GM23248 (cell line): ENCODE measurements around the gene NHLRC3. TPM values are rescaled to one million over a fixed set of nuclear protein-coding genes. Genes with fewer than 3 reads are reported as not detected.

Experiments
- DNase-seq: peaks from one replicate; pipeline ENCODE4 v3.0.0-alpha.2; 2015
- H2AFZ ChIP-seq: fragments of 200-600 bp; sonication (generic); 2 replicates; pipeline ENCODE4 v1.6.1; 2016; ENCODE audit warnings: antibody characterized with exemption
- H3F3A ChIP-seq: fragments of 200-600 bp; sonication (generic); 2 replicates; pipeline ENCODE4 v1.6.1; 2016; ENCODE audit warnings: mild to moderate bottlenecking, antibody characterized with exemption, mixed run types; ENCODE audit not compliant: insufficient read depth
- H3K27ac ChIP-seq: fragments of 200-600 bp; sonication (generic); 2 replicates; pipeline ENCODE4 v1.5.1; 2016; ENCODE audit warnings: mild to moderate bottlenecking
- H3K27me3 ChIP-seq: fragments of 200-600 bp; sonication (generic); replicated peaks from 2 replicates; pipeline ENCODE4 v1.6.1; 2016; ENCODE audit warnings: mild to moderate bottlenecking; ENCODE audit not compliant: insufficient read depth
- H3K36me3 ChIP-seq: fragments of 200-600 bp; sonication (generic); 2 replicates; pipeline ENCODE4 v1.6.1; 2016; ENCODE audit warnings: low read depth, mild to moderate bottlenecking
- H3K4me1 ChIP-seq: fragments of 200-600 bp; sonication (generic); 2 replicates; pipeline ENCODE4 v1.6.1; 2016; ENCODE audit warnings: mild to moderate bottlenecking; ENCODE audit not compliant: insufficient read depth
- H3K4me2 ChIP-seq: fragments of 200-600 bp; sonication (generic); one replicate; pipeline ENCODE4 v1.6.1; 2016; ENCODE audit warnings: mild to moderate bottlenecking; ENCODE audit not compliant: unreplicated experiment
- H3K4me3 ChIP-seq: fragments of 200-600 bp; sonication (generic); 2 replicates; pipeline ENCODE4 v1.5.1; 2016; ENCODE audit warnings: mild to moderate bottlenecking
- H3K79me2 ChIP-seq: fragments of 200-600 bp; sonication (generic); 2 replicates; pipeline ENCODE4 v1.6.1; 2016; ENCODE audit warnings: mild to moderate bottlenecking; ENCODE audit not compliant: insufficient read depth
- H3K9ac ChIP-seq: fragments of 200-600 bp; sonication (generic); 2 replicates; pipeline ENCODE4 v1.6.1; 2016; ENCODE audit warnings: mild to moderate bottlenecking
- H3K9me2 ChIP-seq: fragments of 200-600 bp; sonication (generic); 2 replicates; pipeline ENCODE4 v1.6.1; 2016; ENCODE audit warnings: mixed run types, mild to moderate bottlenecking, moderate library complexity; ENCODE audit not compliant: insufficient read depth
- H3K9me3 ChIP-seq: fragments of 200-600 bp; sonication (generic); one replicate; pipeline ENCODE4 v1.6.1; 2017; ENCODE audit warnings: low read depth
- H4K20me1 ChIP-seq: fragments of 200-600 bp; sonication (generic); 2 replicates; pipeline ENCODE4 v1.6.0; 2016; ENCODE audit not compliant: insufficient read depth
- EZH2 ChIP-seq: fragments of 200-600 bp; sonication (generic); IDR thresholded peaks from 2 replicates; pipeline ENCODE4 v1.6.1; 2018; ENCODE audit warnings: antibody characterized with exemption, mild to moderate bottlenecking; ENCODE audit not compliant: insufficient read depth, poor library complexity, severe bottlenecking
- EZH2phosphoT487 ChIP-seq: fragments of 200-600 bp; sonication (generic); IDR thresholded peaks from 2 replicates; pipeline ENCODE4 v1.6.1; 2018; ENCODE audit warnings: antibody characterized with exemption, moderate library complexity, mild to moderate bottlenecking, low read depth; ENCODE audit not compliant: insufficient read depth
- WGBS, 2 experiments: methylation state at CpG; one replicate each; pipeline ENCODE4 v1.1.6; 2015 to 2017; ENCODE audit warnings: low lambda C conversion rate in 2 of 2, low coverage in 1 of 2; ENCODE audit errors: missing lambda C conversion rate in 2 of 2; 5-methylcytosine and 5-hydroxymethylcytosine counted together
- in situ Hi-C: fragments of 300-500 bp; cut with MboI; formaldehyde crosslinking; loops from 2 replicates; pipeline ENCODE4 v1.15.0; 2020
- polyA plus RNA-seq: library from polyadenylated mRNA; unstranded; fragments of >200 nt; fragmentation: Nextera tagmentation; extraction: Ambion mirVana; gene quantifications from 2 replicates; pipeline ENCODE4 v1.2.1, GENCODE V29; 2016
- total RNA-seq: library from RNA; depleted of rRNA; stranded (reverse); fragments of >200 nt; shearing (Covaris generic); gene quantifications from 2 replicates; pipeline ENCODE4 v1.2.3, GENCODE V29; 2014

The NHLRC3 gene
- total and polyA plus RNA-seq, 2 experiments from 2014 or later = 7.6 to 7.8 TPM

DNA sequence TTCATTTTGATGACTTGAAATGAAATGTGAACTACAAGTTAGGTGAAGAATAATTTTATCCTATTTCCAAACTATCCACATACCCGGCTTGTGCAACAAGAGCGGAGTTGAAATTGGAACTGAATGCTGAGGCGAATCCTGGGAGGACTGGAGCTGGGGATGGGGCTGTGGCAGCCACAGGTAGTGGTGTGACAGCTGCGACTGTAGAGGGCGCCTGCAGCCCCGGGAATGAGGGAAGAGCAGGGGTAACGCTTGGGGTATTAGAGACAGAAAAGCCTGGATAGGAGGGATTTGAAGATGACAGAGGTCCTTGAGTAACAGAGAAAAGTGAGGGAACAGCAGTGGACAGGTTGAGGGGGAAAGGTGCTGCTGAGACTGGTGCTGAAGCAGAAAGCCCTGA is 25.6 kb upstream of the NHLRC3 start:
- 92 to 94% methylated on average over 7 of the region's 7 CpGs for WGBS, 2 experiments
- no peak overlapping the region for H3K27ac ChIP-seq
- H3K9me2 ChIP-seq = no peaks in the 10 kb centered on the region
- no peak for DNase-seq
- no peaks in the 10 kb centered on the region for H3K9me3 ChIP-seq
- no peak overlapping the region for H3K9ac ChIP-seq
- H2AFZ ChIP-seq = no peak overlapping the region
- no peaks in the 10 kb centered on the region for H3F3A ChIP-seq
- in situ Hi-C loops = no loop called here
- no peaks in the 10 kb centered on the region for H4K20me1 ChIP-seq
- TF ChIP-seq EZH2 (no peak), EZH2phosphoT487 (no peak)
- no peaks in the 10 kb centered on the region for H3K79me2 ChIP-seq
- H3K4me3 ChIP-seq = no peak overlapping the region
- H3K4me2 ChIP-seq = no peak overlapping the region
- H3K4me1 ChIP-seq = no peaks in the 10 kb centered on the region
- peaks cover 43% of the 10 kb centered on the region for H3K36me3 ChIP-seq
- H3K27me3 ChIP-seq = no peaks in the 10 kb centered on the region

DNA sequence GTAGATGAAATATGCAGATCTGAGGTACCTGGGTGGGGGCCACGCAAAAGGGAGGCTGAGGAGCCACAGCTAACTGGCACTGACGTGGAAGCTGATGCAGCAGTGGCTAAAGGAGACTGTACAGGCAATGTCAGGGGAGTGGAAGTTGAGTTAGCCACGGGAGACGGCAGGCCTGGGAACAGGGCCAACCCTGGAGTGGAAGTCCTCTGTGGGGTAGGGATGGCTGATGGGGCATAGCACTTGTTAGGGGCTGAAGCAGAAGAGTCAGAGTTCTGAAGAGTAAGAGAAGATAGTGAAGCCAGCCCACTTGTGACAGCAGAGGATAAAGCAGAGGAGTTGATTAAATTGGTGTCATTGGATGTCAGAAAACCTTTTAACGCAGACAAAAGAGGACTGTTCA is 24.8 kb upstream of the NHLRC3 start:
- no peak overlapping the region for H3K4me2 ChIP-seq
- H3K4me3 ChIP-seq = no peak overlapping the region
- no peaks in the 10 kb centered on the region for H3K4me1 ChIP-seq
- TF ChIP-seq EZH2 (no peak), EZH2phosphoT487 (no peak)
- H3K79me2 ChIP-seq = no peaks in the 10 kb centered on the region
- no peaks in the 10 kb centered on the region for H3K9me2 ChIP-seq
- H3K27ac ChIP-seq = no peak overlapping the region
- no peaks in the 10 kb centered on the region for H3K27me3 ChIP-seq
- H3F3A ChIP-seq = no peaks in the 10 kb centered on the region
- no peaks in the 10 kb centered on the region for H4K20me1 ChIP-seq
- no peak overlapping the region for H3K9ac ChIP-seq
- in situ Hi-C loops = no loop called here
- DNase-seq = no peak
- H2AFZ ChIP-seq = no peak overlapping the region
- H3K36me3 ChIP-seq = peaks cover 44% of the 10 kb centered on the region
- 94% methylated on average over 5 of the region's 5 CpGs for WGBS, 2 experiments
- H3K9me3 ChIP-seq = no peaks in the 10 kb centered on the region

DNA sequence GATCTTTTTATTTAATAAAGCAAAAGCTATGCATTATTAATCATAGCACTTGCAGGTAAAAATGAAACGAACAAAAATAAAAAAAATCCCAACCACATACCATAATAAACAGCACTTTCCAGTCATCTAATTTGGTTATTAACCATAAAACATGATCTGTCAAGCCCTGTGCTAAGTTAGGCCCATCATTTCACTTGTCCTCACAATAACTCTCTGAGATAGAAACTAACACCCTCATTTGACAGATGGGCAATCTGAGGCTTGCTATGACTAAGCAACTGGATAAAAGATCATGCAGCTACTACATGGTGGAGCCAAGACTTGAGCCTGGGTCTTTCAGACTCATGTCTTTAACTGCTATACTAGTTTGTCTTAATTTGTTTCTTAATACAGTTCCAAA is 22.2 kb upstream of the NHLRC3 start:
- DNase-seq = no peak
- peaks cover 31% of the 10 kb centered on the region for H3K36me3 ChIP-seq
- no peak overlapping the region for H2AFZ ChIP-seq
- H3K9me3 ChIP-seq = no peaks in the 10 kb centered on the region
- no peak overlapping the region for H3K4me2 ChIP-seq
- H3K4me3 ChIP-seq = no peak overlapping the region
- H4K20me1 ChIP-seq = no peaks in the 10 kb centered on the region
- 98 to 100% methylated on average over 1 of the region's 1 CpG for WGBS, 2 experiments
- no peak for TF ChIP-seq EZH2phosphoT487
- no peak overlapping the region for H3K27ac ChIP-seq
- H3K4me1 ChIP-seq = no peaks in the 10 kb centered on the region
- no peaks in the 10 kb centered on the region for H3K9me2 ChIP-seq
- no peaks in the 10 kb centered on the region for H3F3A ChIP-seq
- in situ Hi-C loops = no loop called here
- no peaks in the 10 kb centered on the region for H3K79me2 ChIP-seq
- no peaks in the 10 kb centered on the region for H3K27me3 ChIP-seq
- H3K9ac ChIP-seq = no peak overlapping the region

DNA sequence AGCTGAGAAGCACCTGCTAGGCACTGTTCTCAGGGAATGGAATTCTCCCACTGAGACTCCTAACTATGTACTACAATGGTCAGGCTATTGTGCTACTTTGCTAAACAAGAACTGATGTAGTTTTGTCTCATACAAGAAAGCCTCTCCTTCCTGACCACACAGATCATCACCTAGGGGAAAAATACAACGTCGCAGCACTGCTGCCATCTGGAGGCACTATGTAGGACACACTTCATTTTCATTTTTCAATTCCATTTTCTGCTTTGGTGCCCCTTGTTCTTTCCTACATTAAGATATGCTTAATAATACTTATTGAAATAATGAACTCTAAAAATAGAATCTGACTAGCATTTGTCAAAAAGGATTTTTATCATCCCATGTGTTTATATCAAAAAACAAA is 21.5 kb upstream of the NHLRC3 start:
- H3K36me3 ChIP-seq = peaks cover 30% of the 10 kb centered on the region
- no peaks in the 10 kb centered on the region for H3K79me2 ChIP-seq
- no peaks in the 10 kb centered on the region for H3K4me1 ChIP-seq
- H3K4me2 ChIP-seq = no peak overlapping the region
- no peak overlapping the region for H2AFZ ChIP-seq
- peak; percentile 38 for DNase-seq
- H3F3A ChIP-seq = no peaks in the 10 kb centered on the region
- H3K9ac ChIP-seq = no peak overlapping the region
- TF ChIP-seq EZH2 = no peak
- TF ChIP-seq EZH2phosphoT487 = no peak
- H3K9me2 ChIP-seq = no peaks in the 10 kb centered on the region
- in situ Hi-C loops = no loop called here
- H4K20me1 ChIP-seq = no peaks in the 10 kb centered on the region
- no peak overlapping the region for H3K4me3 ChIP-seq
- H3K9me3 ChIP-seq = no peaks in the 10 kb centered on the region
- H3K27ac ChIP-seq = no peak overlapping the region
- no peaks in the 10 kb centered on the region for H3K27me3 ChIP-seq
- WGBS, 2 experiments = 38 to 46% methylated on average over 2 of the region's 2 CpGs

DNA sequence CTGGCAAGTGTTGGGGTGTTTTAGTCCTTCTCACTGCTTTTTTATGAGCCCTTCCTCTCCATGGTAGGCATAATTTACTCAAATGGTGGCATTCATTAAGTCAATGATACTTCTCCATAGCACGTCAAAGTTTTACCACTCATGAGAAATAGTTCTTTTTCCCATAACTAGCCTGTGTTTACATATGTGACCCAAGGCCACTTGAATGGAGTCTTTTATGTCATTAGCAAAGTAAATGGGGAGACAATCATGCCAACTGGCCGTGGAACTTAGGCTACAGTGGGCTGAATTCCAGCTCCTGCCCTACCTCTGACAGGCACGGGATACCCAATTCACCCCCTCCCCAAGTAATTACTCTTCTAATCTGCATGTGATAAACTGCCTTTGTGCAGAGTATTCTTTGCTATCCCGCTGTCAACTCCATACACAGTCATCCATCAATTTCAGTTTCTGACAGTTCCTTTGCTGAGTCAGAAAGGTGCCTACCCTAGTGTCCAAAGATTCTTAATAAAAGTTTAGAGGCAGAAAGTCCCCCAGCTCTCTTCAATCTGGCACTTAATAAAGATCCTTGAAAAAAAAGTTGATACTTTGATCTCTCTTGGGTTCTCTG is 17.3 kb upstream of the NHLRC3 start:
- Histone ChIP-seq H3K27me3 (no peaks in the 10 kb centered on the region), H4K20me1 (no peaks in the 10 kb centered on the region), H3F3A (no peaks in the 10 kb centered on the region), H3K4me1 (no peaks in the 10 kb centered on the region; the same call in 1 of the 2 replicates), H3K9ac (no peak overlapping the region), H3K36me3 (peaks cover 45% of the 10 kb centered on the region), H3K4me3 (no peak overlapping the region), H2AFZ (no peak overlapping the region), H3K9me3 (no peaks in the 10 kb centered on the region), H3K9me2 (no peaks in the 10 kb centered on the region), H3K27ac (no peak overlapping the region), H3K79me2 (no peaks in the 10 kb centered on the region), H3K4me2 (no peak overlapping the region)
- WGBS, 2 experiments = 95 to 98% methylated on average over 4 of the region's 4 CpGs
- DNase-seq = no peak
- TF ChIP-seq EZH2 (no peak), EZH2phosphoT487 (no peak)
- in situ Hi-C loops = no loop called here
